Transverse colon (tissue), 4 donors: ENCODE data around the gene PREX1. TPM values are rescaled to one million over a fixed set of nuclear protein-coding genes. Genes with fewer than 3 reads are reported as not detected.
A peak's percentile ranks its signal among the peaks of the same experiment; 100 is the strongest.

Experiments used
- DNase-seq: peaks from one replicate; pipeline ENCODE4 v3.0.0-alpha.2; 2019
- H3K27ac ChIP-seq, 4 donors: fragments of 200-600 bp; sonication (generic); 2 replicates each; pipeline ENCODE4 v1.5.1; 2016 to 2018; ENCODE audit warnings: inconsistent platforms in 4 of 4
- H3K27me3 ChIP-seq: fragments of 200-600 bp; sonication (generic); 2 replicates; pipeline ENCODE4 v1.5.1; 2017; ENCODE audit warnings: inconsistent platforms
- H3K36me3 ChIP-seq, 4 donors: fragments of 200-600 bp; sonication (generic); 2 replicates each; pipeline ENCODE4 v1.5.1; 2017 to 2019; ENCODE audit warnings: inconsistent platforms in 4 of 4
- H3K4me1 ChIP-seq, 4 donors: fragments of 200-600 bp; sonication (generic); 2 replicates each; pipeline ENCODE4 v1.5.1; 2017 to 2020; ENCODE audit warnings: inconsistent platforms in 4 of 4
- H3K4me3 ChIP-seq, 4 donors: fragments of 200-600 bp; sonication (generic); 1 replicate in 1 of 4; 2 replicates in 3 of 4; pipeline versions ENCODE4 v1.5.1 to v1.6.1; 2017 to 2019; ENCODE audit warnings: inconsistent platforms in 4 of 4
- H3K9me3 ChIP-seq, 2 donors: fragments of 200-600 bp; sonication (generic); 2 replicates each; pipeline ENCODE4 v1.5.1; 2017 to 2019; ENCODE audit warnings: inconsistent platforms in 2 of 2
- EP300 ChIP-seq: sonication (generic); formaldehyde crosslinking; IDR thresholded peaks from one replicate; pipeline ENCODE4 v1.6.1; 2017; ENCODE audit warnings: antibody characterized with exemption, low read depth
- POLR2A ChIP-seq: fragments of 450-650 bp; IDR thresholded peaks from one replicate; pipeline ENCODE4 v1.6.1; 2016; ENCODE audit warnings: antibody characterized with exemption, mild to moderate bottlenecking, moderate library complexity
- POLR2AphosphoS5 ChIP-seq, 3 donors: sonication (generic); formaldehyde crosslinking; IDR thresholded peaks; one replicate each; pipeline ENCODE4 v1.6.1; 2016; ENCODE audit warnings: antibody characterized with exemption in 3 of 3
- WGBS, 2 donors: methylation state at CpG; one replicate each; pipeline ENCODE4 v1.1.5; 2018; ENCODE audit warnings: low coverage in 1 of 2; 5-methylcytosine and 5-hydroxymethylcytosine counted together
- in situ Hi-C, 4 donors: fragments of 200-750 bp; cut with MboI; loops; one replicate each; pipeline versions ENCODE4 v1.15.0 to v1.15.1; 2017; ENCODE audit warnings: low sequenced_read_pairs in 3 of 4, low pct_ligation_motif_present in 1 of 4, low pct_unique_long_range_greater_than_20kb in 1 of 4
- intact Hi-C: fragments of 100-400 bp; cut with DNase I; formaldehyde crosslinking; loops from one replicate; pipeline ENCODE4 v1.15.1; 2023; ENCODE audit warnings: low total_unique reads
- total RNA-seq, 4 donors: library from RNA; depleted of rRNA; stranded (reverse); fragments of >200 nt; gene quantifications; one replicate each; pipeline ENCODE4 v1.1.0, GENCODE V29; 2016
- TF ChIP-seq, protein P1 (sequence below), 5 experiments: fragments of 200-600 bp in 3 of 5; fragments of 450-650 bp in 2 of 5; sonication (generic) in 3 of 5; IDR thresholded peaks; 1 replicate in 2 of 5; 2 replicates in 3 of 5; pipeline ENCODE4 v1.5.1; 2016 to 2017; ENCODE audit warnings: antibody characterized with exemption in 5 of 5, inconsistent platforms in 3 of 5, mild to moderate bottlenecking in 2 of 5, moderate library complexity in 1 of 5

Gene PREX1
- total RNA-seq, 4 donors from 2014 or later: 10.9 to 29.9 (median 16.6) TPM

DNA sequence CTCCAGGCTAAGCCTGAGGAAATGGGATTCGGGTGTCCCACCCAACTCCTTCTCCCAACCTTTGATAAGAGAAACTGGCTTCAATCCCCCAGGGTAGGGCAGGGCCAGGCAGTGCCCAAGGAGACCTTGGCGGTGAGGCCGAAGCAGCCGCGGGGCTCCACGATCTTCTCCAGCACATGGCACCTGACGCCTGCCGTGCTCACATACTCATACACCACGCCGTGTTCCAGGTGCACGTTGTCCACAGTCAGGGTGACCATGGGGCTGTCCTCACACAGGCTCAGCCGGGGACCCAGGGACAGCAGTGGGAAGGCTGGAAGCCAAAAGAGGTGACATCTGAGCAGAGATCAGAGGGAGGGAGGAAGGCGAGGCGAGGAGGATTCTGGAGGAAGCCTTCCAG lies 176.5 kb downstream of the PREX1 start:
- no peaks in the 10 kb centered on the region for H3K4me1 ChIP-seq
- H3K4me3 ChIP-seq: no peak overlapping the region
- H3K9me3 ChIP-seq: no peaks in the 10 kb centered on the region
- in situ Hi-C loops: loop anchor here in 1 of 4 donors (10.0 kb wide), 1 partner anchor 244 kb away; no protein-coding TSS in a partner anchor
- DNase-seq: no peak
- H3K36me3 ChIP-seq: no peaks in the 10 kb centered on the region
- H3K27ac ChIP-seq: no peak overlapping the region
- no peaks in the 10 kb centered on the region for H3K27me3 ChIP-seq
- WGBS, 2 donors: 87 to 93% methylated on average over 4 to 14 of the region's 14 CpGs
- intact Hi-C loops: no loop called here
- TF ChIP-seq POLR2A (no peak), POLR2AphosphoS5 (IDR thresholded peaks at IDR 0.05) (no peak), EP300 (no peak)
- TF ChIP-seq, protein P1, sequence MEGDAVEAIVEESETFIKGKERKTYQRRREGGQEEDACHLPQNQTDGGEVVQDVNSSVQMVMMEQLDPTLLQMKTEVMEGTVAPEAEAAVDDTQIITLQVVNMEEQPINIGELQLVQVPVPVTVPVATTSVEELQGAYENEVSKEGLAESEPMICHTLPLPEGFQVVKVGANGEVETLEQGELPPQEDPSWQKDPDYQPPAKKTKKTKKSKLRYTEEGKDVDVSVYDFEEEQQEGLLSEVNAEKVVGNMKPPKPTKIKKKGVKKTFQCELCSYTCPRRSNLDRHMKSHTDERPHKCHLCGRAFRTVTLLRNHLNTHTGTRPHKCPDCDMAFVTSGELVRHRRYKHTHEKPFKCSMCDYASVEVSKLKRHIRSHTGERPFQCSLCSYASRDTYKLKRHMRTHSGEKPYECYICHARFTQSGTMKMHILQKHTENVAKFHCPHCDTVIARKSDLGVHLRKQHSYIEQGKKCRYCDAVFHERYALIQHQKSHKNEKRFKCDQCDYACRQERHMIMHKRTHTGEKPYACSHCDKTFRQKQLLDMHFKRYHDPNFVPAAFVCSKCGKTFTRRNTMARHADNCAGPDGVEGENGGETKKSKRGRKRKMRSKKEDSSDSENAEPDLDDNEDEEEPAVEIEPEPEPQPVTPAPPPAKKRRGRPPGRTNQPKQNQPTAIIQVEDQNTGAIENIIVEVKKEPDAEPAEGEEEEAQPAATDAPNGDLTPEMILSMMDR (IDR thresholded peaks at IDR 0.05): no peak

DNA sequence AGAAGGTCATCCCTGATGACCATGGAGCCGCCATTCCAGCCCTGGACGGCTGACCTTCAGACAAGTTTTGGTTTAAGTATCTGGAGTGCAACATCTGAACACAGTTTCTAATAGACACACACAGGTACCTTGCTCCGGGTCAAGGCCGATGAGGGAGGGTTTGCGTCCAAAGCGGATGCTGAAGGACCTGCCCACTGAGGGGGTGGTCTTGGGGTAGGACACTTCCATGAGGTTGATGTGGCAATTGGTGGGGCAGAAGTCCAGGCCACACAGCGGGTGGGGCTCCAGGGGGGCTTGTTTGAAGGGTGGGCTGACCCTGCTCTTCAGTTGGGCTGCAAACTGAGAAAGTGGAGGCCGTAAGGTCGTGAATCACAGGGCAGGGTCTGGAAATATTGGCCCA lies 177.9 kb downstream of the PREX1 start:
- 94% methylated on average over 9 of the region's 9 CpGs; no CpG with 5 or more reads in 1 of the 2 donors for WGBS, 2 donors
- Histone ChIP-seq H3K4me3 (no peak overlapping the region), H3K9me3 (no peaks in the 10 kb centered on the region), H3K27me3 (no peaks in the 10 kb centered on the region), H3K36me3 (peaks cover 0 to 1% (median 0%) of the 10 kb centered on the region in 4 donors), H3K27ac (no peak overlapping the region), H3K4me1 (no peaks in the 10 kb centered on the region)
- no peak for DNase-seq
- in situ Hi-C loops (loop anchor here in 1 of 4 donors (10.0 kb wide), 1 partner anchor 245 kb away; no protein-coding TSS in a partner anchor), intact Hi-C loops (no loop called here)
- TF ChIP-seq EP300 (no peak), POLR2AphosphoS5 (IDR thresholded peaks at IDR 0.05) (no peak), POLR2A (no peak)
- TF ChIP-seq, protein P1 (IDR thresholded peaks at IDR 0.05): no peak

DNA sequence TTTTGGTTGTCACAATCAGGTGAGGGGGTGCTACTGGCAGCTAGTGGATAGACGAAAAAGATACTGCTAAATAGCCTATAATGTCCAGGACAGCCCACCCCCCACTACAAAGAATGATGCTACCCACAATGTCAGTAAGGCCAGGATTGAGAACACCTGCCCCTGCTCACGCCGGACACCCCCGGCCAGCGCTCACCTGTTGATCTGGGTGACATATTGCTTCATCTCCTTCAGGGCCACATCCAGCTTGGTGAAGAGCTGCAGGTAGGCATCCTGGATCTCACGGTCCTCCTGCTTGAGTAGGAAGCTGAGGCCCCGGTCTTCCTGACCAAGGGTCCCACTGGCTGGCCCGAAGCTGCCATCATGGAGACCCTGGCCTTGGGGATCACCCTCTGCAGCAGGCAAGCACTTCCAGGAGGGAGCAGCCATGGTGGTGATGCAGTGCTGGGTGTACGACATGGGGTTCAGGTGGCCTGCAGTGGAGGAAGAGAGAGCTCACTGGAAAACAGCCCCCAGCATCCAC lies 178.6 kb downstream of the PREX1 start:
- no peak for DNase-seq
- Histone ChIP-seq H3K27ac (no peak overlapping the region), H3K4me3 (no peak overlapping the region), H3K4me1 (no peaks in the 10 kb centered on the region), H3K36me3 (peaks cover 0 to 4% (median 1%) of the 10 kb centered on the region in 4 donors), H3K9me3 (no peaks in the 10 kb centered on the region), H3K27me3 (no peaks in the 10 kb centered on the region)
- intact Hi-C loops: no loop called here
- TF ChIP-seq POLR2AphosphoS5 (IDR thresholded peaks at IDR 0.05) (no peak), EP300 (no peak), POLR2A (no peak)
- TF ChIP-seq, protein P1 (IDR thresholded peaks at IDR 0.05): no peak
- in situ Hi-C loops: no loop called here
- 90% methylated on average over 7 of the region's 9 CpGs; no CpG with 5 or more reads in 1 of the 2 donors for WGBS, 2 donors

DNA sequence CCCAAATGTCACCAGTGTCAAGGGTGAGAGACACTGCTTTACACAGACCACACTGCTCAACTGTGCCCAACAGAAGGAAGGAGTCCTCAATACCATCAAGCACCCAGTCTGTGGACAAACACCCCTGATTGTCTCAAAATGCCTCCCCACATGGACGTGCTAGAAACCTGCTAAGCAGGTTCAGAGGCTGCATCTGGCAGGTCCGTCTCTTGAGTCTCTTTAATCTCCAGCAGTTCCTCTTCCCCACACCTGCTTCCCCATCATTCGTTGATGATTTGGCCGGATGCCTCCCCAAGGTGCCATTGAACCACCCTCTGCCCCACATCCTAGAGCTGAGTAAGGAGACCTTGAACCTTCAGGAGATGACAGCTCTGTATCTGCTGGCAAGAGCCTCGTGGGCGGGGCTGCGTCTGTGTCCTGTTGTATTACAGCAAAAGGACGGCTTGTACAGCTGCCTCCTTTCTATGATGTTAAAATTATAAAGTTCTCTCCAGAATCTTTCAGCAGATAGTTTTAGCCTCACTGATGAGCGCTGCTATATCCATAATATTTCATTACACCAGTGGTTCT lies 179.2 kb downstream of the PREX1 start:
- TF ChIP-seq POLR2AphosphoS5 (IDR thresholded peaks at IDR 0.05) (no peak), EP300 (no peak), POLR2A (no peak)
- TF ChIP-seq, protein P1 (IDR thresholded peaks at IDR 0.05): no peak
- peak; percentile 22 for DNase-seq
- no peaks in the 10 kb centered on the region for H3K9me3 ChIP-seq
- no peak overlapping the region for H3K4me3 ChIP-seq
- in situ Hi-C loops (no loop called here), intact Hi-C loops (no loop called here)
- H3K4me1 ChIP-seq: no peaks in the 10 kb centered on the region
- peaks cover 0 to 4% (median 1%) of the 10 kb centered on the region in 4 donors for H3K36me3 ChIP-seq
- 47 to 59% methylated on average over 2 to 9 of the region's 9 CpGs for WGBS, 2 donors
- H3K27ac ChIP-seq: no peak overlapping the region
- no peaks in the 10 kb centered on the region for H3K27me3 ChIP-seq
